Measurements from ENCODE around the gene KCNQ2. TPM values are rescaled to one million over a fixed set of nuclear protein-coding genes. Genes with fewer than 3 reads are reported as not detected.

Gene KCNQ2
- total and polyA plus RNA-seq, 2 experiments from 2014 or later, result 68.5 to 92.4 TPM

GRCh38 chr20:63374504-63374903, 98.0 kb downstream of the KCNQ2 start:
- peaks cover 14% of the 10 kb centered on the region for H3K27me3 Mint-ChIP-seq (ENCODE audit: insufficient read depth, low read depth, poor library complexity)
- H3K79me2 ChIP-seq (replicated peaks; ENCODE audit: insufficient read depth), result no peaks in the 10 kb centered on the region
- H3K27ac Mint-ChIP-seq, result no peak overlapping the region
- no peak overlapping the region for H2AFZ ChIP-seq
- no peaks in the 10 kb centered on the region for H3K27me3 ChIP-seq (ENCODE audit: insufficient read depth)
- peaks cover 30% of the 10 kb centered on the region for H3K4me1 Mint-ChIP-seq
- H3K9me2 ChIP-seq (ENCODE audit: insufficient read depth), result no peaks in the 10 kb centered on the region
- no peaks in the 10 kb centered on the region for H3K9me3 Mint-ChIP-seq
- H3K36me3 Mint-ChIP-seq (ENCODE audit: low read depth), result no peaks in the 10 kb centered on the region
- peaks cover 18% of the 10 kb centered on the region for H3K4me1 ChIP-seq (ENCODE audit: insufficient read depth)
- DNase-seq (ENCODE audit: low spot score), result no peak
- H3K27ac ChIP-seq (ENCODE audit: low read depth), result no peak overlapping the region
- no peak overlapping the region for H3K4me3 Mint-ChIP-seq
- no peak for ATAC-seq
- no peak overlapping the region for H3K4me2 ChIP-seq
- H3K36me3 ChIP-seq (ENCODE audit: insufficient read depth), result no peaks in the 10 kb centered on the region
- no peak for TF ChIP-seq ZNF462 (CRISPR knock-in tag; IDR thresholded peaks at IDR 0.05)
- no peak for TF ChIP-seq EZH2 (IDR thresholded peaks at IDR 0.05; ENCODE audit: low read depth, unreplicated experiment)
- TF ChIP-seq ZNF331 (CRISPR knock-in tag; IDR thresholded peaks at IDR 0.05; ENCODE audit: low read depth), result no peak
- no peak for TF ChIP-seq JUNB (IDR thresholded peaks at IDR 0.05; ENCODE audit: unreplicated experiment)
- no peak for TF ChIP-seq EZH2phosphoT487 (IDR thresholded peaks at IDR 0.05; ENCODE audit: unreplicated experiment)
- TF ChIP-seq STAT1 (IDR thresholded peaks at IDR 0.05; ENCODE audit: unreplicated experiment), result no peak
- TF ChIP-seq REST (IDR thresholded peaks at IDR 0.05; ENCODE audit: unreplicated experiment), result no peak
- TF ChIP-seq POLR2AphosphoS5 (IDR thresholded peaks at IDR 0.05; ENCODE audit: low read depth), result no peak
- no peak for TF ChIP-seq NANOG (IDR thresholded peaks at IDR 0.05; ENCODE audit: borderline replicate concordance)
- TF ChIP-seq CREB1 (CRISPR knock-in tag; IDR thresholded peaks at IDR 0.05; ENCODE audit: low read depth), result no peak
- TF ChIP-seq ZNF114 (CRISPR knock-in tag; IDR thresholded peaks at IDR 0.05), result no peak
- TF ChIP-seq, protein P1, sequence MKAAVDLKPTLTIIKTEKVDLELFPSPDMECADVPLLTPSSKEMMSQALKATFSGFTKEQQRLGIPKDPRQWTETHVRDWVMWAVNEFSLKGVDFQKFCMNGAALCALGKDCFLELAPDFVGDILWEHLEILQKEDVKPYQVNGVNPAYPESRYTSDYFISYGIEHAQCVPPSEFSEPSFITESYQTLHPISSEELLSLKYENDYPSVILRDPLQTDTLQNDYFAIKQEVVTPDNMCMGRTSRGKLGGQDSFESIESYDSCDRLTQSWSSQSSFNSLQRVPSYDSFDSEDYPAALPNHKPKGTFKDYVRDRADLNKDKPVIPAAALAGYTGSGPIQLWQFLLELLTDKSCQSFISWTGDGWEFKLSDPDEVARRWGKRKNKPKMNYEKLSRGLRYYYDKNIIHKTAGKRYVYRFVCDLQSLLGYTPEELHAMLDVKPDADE (IDR thresholded peaks at IDR 0.05), result no peak
- TF ChIP-seq, protein P2, sequence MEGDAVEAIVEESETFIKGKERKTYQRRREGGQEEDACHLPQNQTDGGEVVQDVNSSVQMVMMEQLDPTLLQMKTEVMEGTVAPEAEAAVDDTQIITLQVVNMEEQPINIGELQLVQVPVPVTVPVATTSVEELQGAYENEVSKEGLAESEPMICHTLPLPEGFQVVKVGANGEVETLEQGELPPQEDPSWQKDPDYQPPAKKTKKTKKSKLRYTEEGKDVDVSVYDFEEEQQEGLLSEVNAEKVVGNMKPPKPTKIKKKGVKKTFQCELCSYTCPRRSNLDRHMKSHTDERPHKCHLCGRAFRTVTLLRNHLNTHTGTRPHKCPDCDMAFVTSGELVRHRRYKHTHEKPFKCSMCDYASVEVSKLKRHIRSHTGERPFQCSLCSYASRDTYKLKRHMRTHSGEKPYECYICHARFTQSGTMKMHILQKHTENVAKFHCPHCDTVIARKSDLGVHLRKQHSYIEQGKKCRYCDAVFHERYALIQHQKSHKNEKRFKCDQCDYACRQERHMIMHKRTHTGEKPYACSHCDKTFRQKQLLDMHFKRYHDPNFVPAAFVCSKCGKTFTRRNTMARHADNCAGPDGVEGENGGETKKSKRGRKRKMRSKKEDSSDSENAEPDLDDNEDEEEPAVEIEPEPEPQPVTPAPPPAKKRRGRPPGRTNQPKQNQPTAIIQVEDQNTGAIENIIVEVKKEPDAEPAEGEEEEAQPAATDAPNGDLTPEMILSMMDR (conservative IDR thresholded peaks at IDR 0.05; ENCODE audit: low read depth in 2 of 2), result no peak
- no peaks in the 10 kb centered on the region for H3F3A ChIP-seq (replicated peaks; ENCODE audit: low read depth)
- no peaks in the 10 kb centered on the region for H4K20me1 ChIP-seq (replicated peaks; ENCODE audit: insufficient read depth)
- H3K4me3 ChIP-seq, result no peak overlapping the region

Measured in GM23338 (cell line).